Fibroblast of pulmonary artery (primary cell): ENCODE results near the gene REG3A.

Experiments
- DNase-seq: peaks from one replicate; pipeline ENCODE4 v3.0.0-alpha.2; 2010; ENCODE audit warnings: low read depth
- H3K4me3 ChIP-seq: replicated peaks from 2 replicates; pipeline ENCODE4 v1.5.1; 2011; ENCODE audit warnings: low read depth, mild to moderate bottlenecking, control low read depth, low read length, moderate library complexity
- CTCF ChIP-seq: IDR thresholded peaks from 2 replicates; pipeline ENCODE4 v1.5.1; 2011; ENCODE audit warnings: mild to moderate bottlenecking, control low read depth, low read length, inconsistent platforms; ENCODE audit errors: missing control alignments

REG3A gene

GRCh38 chr2:79139423-79139822, 20.1 kb downstream of the REG3A start:
- no peak for DNase-seq
- no peak overlapping the region for H3K4me3 ChIP-seq
- TF ChIP-seq CTCF, result no peak

GRCh38 chr2:79138385-79138784, 21.2 kb downstream of the REG3A start:
- TF ChIP-seq CTCF, result no peak
- no peak overlapping the region for H3K4me3 ChIP-seq
- no peak for DNase-seq

- TF ChIP-seq CTCF, result no peak
- no peak overlapping the region for H3K4me3 ChIP-seq
- no peak for DNase-seq
Observed at GRCh38 chr2:79131687-79132086, 27.9 kb downstream of the REG3A start.

DNA sequence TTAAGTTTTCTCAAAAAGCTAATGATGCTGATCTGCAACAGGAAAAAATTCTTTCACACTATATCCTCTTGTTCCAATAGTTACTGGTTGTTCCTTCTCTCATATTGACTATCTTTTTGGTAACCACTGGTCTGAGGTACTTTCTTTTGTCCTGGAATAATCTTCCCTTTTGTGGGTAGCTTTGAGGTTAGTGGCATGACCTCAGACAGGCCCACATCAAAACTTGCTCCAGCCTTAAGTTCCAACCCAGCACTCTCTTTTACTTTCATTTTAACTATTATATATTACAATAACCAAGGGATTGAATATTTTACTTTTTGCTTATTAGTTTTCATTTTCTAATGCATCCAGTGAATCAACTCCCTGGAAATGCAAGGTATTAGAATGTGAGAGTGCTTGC, 29.7 kb downstream of the REG3A start:
- no peak overlapping the region for H3K4me3 ChIP-seq
- TF ChIP-seq CTCF, result no peak
- no peak for DNase-seq

GRCh38 chr2:79129260-79129659, 30.3 kb downstream of the REG3A start:
- no peak for DNase-seq
- no peak overlapping the region for H3K4me3 ChIP-seq
- TF ChIP-seq CTCF, result no peak

- no peak for DNase-seq
- H3K4me3 ChIP-seq, result no peak overlapping the region
- TF ChIP-seq CTCF, result no peak
Observed at GRCh38 chr2:79128406-79128805, 31.1 kb downstream of the REG3A start.

DNA sequence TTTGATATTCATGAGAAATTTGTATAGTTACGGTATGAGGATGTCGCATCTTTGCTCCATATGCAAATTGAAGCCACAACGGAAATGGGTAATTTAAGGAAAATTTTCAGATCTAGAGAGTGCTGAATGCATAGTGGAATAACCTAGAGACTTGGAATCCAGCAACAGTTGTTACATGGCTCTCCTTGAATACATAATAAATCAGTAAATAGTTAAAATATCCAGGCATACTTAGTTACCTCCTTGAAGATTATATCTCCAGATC, 33.9 kb downstream of the REG3A start:
- TF ChIP-seq CTCF, result no peak
- no peak overlapping the region for H3K4me3 ChIP-seq
- no peak for DNase-seq
